Immature natural killer cell (primary cell): ENCODE results near the gene FNDC3B. TPM values are rescaled to one million over a fixed set of nuclear protein-coding genes. Genes with fewer than 3 reads are reported as not detected.
A peak's percentile ranks its signal among the peaks of the same experiment; 100 is the strongest.
"Not testable (repeated sequence)": the region's sequence is repeated elsewhere in the genome, so short reads cannot be mapped to it uniquely, and the experiment has no call there.

Source experiments
- DNase-seq, 3 donors: peaks; one replicate each; pipeline ENCODE4 v3.0.0; 2022; ENCODE audit warnings: mixed read lengths in 1 of 3
- H3K27ac Mint-ChIP-seq, 6 donors: one replicate each; pipeline ENCODE4 v1.8.0; 2020; ENCODE audit warnings: mixed read lengths in 6 of 6, mild to moderate bottlenecking in 5 of 6, inconsistent platforms in 4 of 6, moderate library complexity in 3 of 6
- H3K27me3 Mint-ChIP-seq, 3 donors: one replicate each; pipeline ENCODE4 v1.8.0; 2020 to 2021; ENCODE audit warnings: low read depth in 3 of 3, mild to moderate bottlenecking in 3 of 3, mixed read lengths in 3 of 3, moderate library complexity in 3 of 3, inconsistent platforms in 1 of 3
- H3K36me3 Mint-ChIP-seq, 3 donors: one replicate each; pipeline ENCODE4 v1.8.0; 2020; ENCODE audit warnings: mixed read lengths in 3 of 3, inconsistent platforms in 2 of 3, mild to moderate bottlenecking in 2 of 3
- H3K4me1 Mint-ChIP-seq, 2 donors: one replicate each; pipeline ENCODE4 v1.8.0; 2020; ENCODE audit warnings: inconsistent platforms in 2 of 2, mild to moderate bottlenecking in 2 of 2, mixed read lengths in 2 of 2, moderate library complexity in 1 of 2
- H3K4me3 Mint-ChIP-seq, 5 donors: one replicate each; pipeline ENCODE4 v1.8.0; 2020; ENCODE audit warnings: mild to moderate bottlenecking in 5 of 5, mixed read lengths in 5 of 5, inconsistent platforms in 3 of 5, moderate library complexity in 3 of 5
- H3K9me3 Mint-ChIP-seq, 6 donors: one replicate each; pipeline ENCODE4 v1.8.0; 2020; ENCODE audit warnings: mild to moderate bottlenecking in 6 of 6, mixed read lengths in 6 of 6, inconsistent platforms in 4 of 6, moderate library complexity in 3 of 6
- polyA plus RNA-seq, 3 donors: library from polyadenylated mRNA; unstranded; fragments of 300-500 nt; fragmentation: Illumina TruSeq; gene quantifications; one replicate each; pipeline ENCODE4 v1.2.3, GENCODE V29; 2021

FNDC3B gene
- polyA plus RNA-seq, 3 donors from 2014 or later: 19.7 to 46.1 (median 24.4) TPM

- peaks cover 0 to 6% (median 0%) of the 10 kb centered on the region in 6 donors for H3K9me3 Mint-ChIP-seq
- no peak overlapping the region for H3K4me3 Mint-ChIP-seq
- DNase-seq: no peak
- H3K36me3 Mint-ChIP-seq: peaks cover 7 to 20% (median 17%) of the 10 kb centered on the region in 3 donors
- peaks cover 0 to 3% (median 2%) of the 10 kb centered on the region in 3 donors for H3K27me3 Mint-ChIP-seq
- peaks cover 63 to 93% of the 10 kb centered on the region in 2 donors for H3K4me1 Mint-ChIP-seq
- H3K27ac Mint-ChIP-seq: peak overlapping the region; percentile 34 to 80 (median 63)
These were observed 197.7 kb downstream of the FNDC3B start for GRCh38 chr3:172236771-172237742.

GRCh38 chr3:172238188-172238587 lies 198.8 kb downstream of the FNDC3B start:
- H3K9me3 Mint-ChIP-seq: peaks cover 0 to 11% (median 4%) of the 10 kb centered on the region in 6 donors
- peaks cover 0 to 3% (median 2%) of the 10 kb centered on the region in 3 donors for H3K27me3 Mint-ChIP-seq
- peak overlapping the region in 5 of 6 donors; percentile 45 to 85 (median 54) for H3K27ac Mint-ChIP-seq
- no peak for DNase-seq
- H3K36me3 Mint-ChIP-seq: peaks cover 15 to 31% (median 26%) of the 10 kb centered on the region in 3 donors
- no peak overlapping the region for H3K4me3 Mint-ChIP-seq
- H3K4me1 Mint-ChIP-seq: peaks cover 64 to 89% of the 10 kb centered on the region in 2 donors

- Mint-ChIP-seq H3K27ac (peak overlapping the region; percentile 9 to 90 (median 72)), H3K27me3 (peaks cover 0 to 3% (median 2%) of the 10 kb centered on the region in 3 donors), H3K36me3 (peaks cover 21 to 41% (median 37%) of the 10 kb centered on the region in 3 donors), H3K4me3 (peak overlapping the region in 2 of 5 donors; percentile 6 to 36), H3K4me1 (peaks cover 68 to 91% of the 10 kb centered on the region in 2 donors), H3K9me3 (peaks cover 0 to 12% (median 4%) of the 10 kb centered on the region in 6 donors)
- peak; percentile 6 to 25 (median 13) for DNase-seq
These were observed 199.9 kb downstream of the FNDC3B start for GRCh38 chr3:172239218-172239790.

GRCh38 chr3:172241405-172241804 lies 202.0 kb downstream of the FNDC3B start:
- Mint-ChIP-seq H3K4me3 (no peak overlapping the region), H3K4me1 (peaks cover 69 to 94% of the 10 kb centered on the region in 2 donors), H3K9me3 (peaks cover 0 to 12% (median 4%) of the 10 kb centered on the region in 6 donors), H3K36me3 (peaks cover 21 to 40% (median 38%) of the 10 kb centered on the region in 3 donors), H3K27ac (peak overlapping the region in 2 of 6 donors; percentile 50 to 84), H3K27me3 (peaks cover 0 to 3% (median 2%) of the 10 kb centered on the region in 3 donors)
- DNase-seq: no peak

- not testable (repeated sequence) for H3K27me3 Mint-ChIP-seq, DNase-seq, H3K4me3 Mint-ChIP-seq, H3K27ac Mint-ChIP-seq
- peaks cover 0 to 12% (median 4%) of the 10 kb centered on the region in 6 donors for H3K9me3 Mint-ChIP-seq
- peaks cover 64 to 94% of the 10 kb centered on the region in 2 donors for H3K4me1 Mint-ChIP-seq
- peaks cover 21 to 47% (median 43%) of the 10 kb centered on the region in 3 donors for H3K36me3 Mint-ChIP-seq
These were observed 203.1 kb downstream of the FNDC3B start for GRCh38 chr3:172242471-172242870.

- DNase-seq, H3K4me3 Mint-ChIP-seq, H3K27me3 Mint-ChIP-seq: not testable (repeated sequence)
- peaks cover 24 to 55% (median 45%) of the 10 kb centered on the region in 3 donors for H3K36me3 Mint-ChIP-seq
- H3K27ac Mint-ChIP-seq: peak overlapping the region in 2 of 6 donors; percentile 11 to 27
- peaks cover 0 to 12% (median 4%) of the 10 kb centered on the region in 6 donors for H3K9me3 Mint-ChIP-seq
- peaks cover 63 to 93% of the 10 kb centered on the region in 2 donors for H3K4me1 Mint-ChIP-seq
These were observed 204.0 kb downstream of the FNDC3B start for GRCh38 chr3:172243376-172243775.

GRCh38 chr3:172244011-172244410 lies 204.6 kb downstream of the FNDC3B start:
- peaks cover 0 to 12% (median 4%) of the 10 kb centered on the region in 6 donors for H3K9me3 Mint-ChIP-seq
- peaks cover 0 to 3% (median 0%) of the 10 kb centered on the region in 3 donors for H3K27me3 Mint-ChIP-seq
- no peak for DNase-seq
- H3K27ac Mint-ChIP-seq: peak overlapping the region in 3 of 6 donors; percentile 11 to 40 (median 36)
- H3K4me3 Mint-ChIP-seq: peak overlapping the region in 1 of 5 donors; percentile 16
- H3K4me1 Mint-ChIP-seq: peaks cover 58 to 88% of the 10 kb centered on the region in 2 donors
- H3K36me3 Mint-ChIP-seq: peaks cover 24 to 55% (median 45%) of the 10 kb centered on the region in 3 donors

- Mint-ChIP-seq H3K27me3 (no peaks in the 10 kb centered on the region), H3K4me1 (peaks cover 50 to 88% of the 10 kb centered on the region in 2 donors), H3K27ac (peak overlapping the region in 2 of 6 donors; percentile 55 to 60), H3K9me3 (peaks cover 0 to 12% (median 4%) of the 10 kb centered on the region in 6 donors), H3K36me3 (peaks cover 24 to 55% (median 54%) of the 10 kb centered on the region in 3 donors), H3K4me3 (no peak overlapping the region)
- no peak for DNase-seq
These were observed 205.9 kb downstream of the FNDC3B start for GRCh38 chr3:172245241-172245640.

- peak overlapping the region in 3 of 5 donors; percentile 5 to 20 (median 6) for H3K4me3 Mint-ChIP-seq
- no peaks in the 10 kb centered on the region for H3K27me3 Mint-ChIP-seq
- DNase-seq: no peak
- H3K27ac Mint-ChIP-seq: peak overlapping the region in 3 of 6 donors; percentile 0 to 14 (median 4)
- peaks cover 0 to 10% (median 4%) of the 10 kb centered on the region in 6 donors for H3K9me3 Mint-ChIP-seq
- H3K36me3 Mint-ChIP-seq: peaks cover 25 to 53% (median 46%) of the 10 kb centered on the region in 3 donors
- peaks cover 43 to 81% of the 10 kb centered on the region in 2 donors for H3K4me1 Mint-ChIP-seq
These were observed 206.9 kb downstream of the FNDC3B start for GRCh38 chr3:172246107-172246844.

- Mint-ChIP-seq H3K36me3 (peaks cover 21 to 52% (median 41%) of the 10 kb centered on the region in 3 donors), H3K27me3 (no peaks in the 10 kb centered on the region), H3K4me1 (peaks cover 44 to 82% of the 10 kb centered on the region in 2 donors), H3K4me3 (no peak overlapping the region), H3K27ac (no peak overlapping the region), H3K9me3 (peaks cover 0 to 6% (median 4%) of the 10 kb centered on the region in 6 donors)
- no peak for DNase-seq
These were observed 208.3 kb downstream of the FNDC3B start for GRCh38 chr3:172247525-172248274.

- Mint-ChIP-seq H3K4me1 (peaks cover 36 to 80% of the 10 kb centered on the region in 2 donors), H3K36me3 (peaks cover 15 to 48% (median 33%) of the 10 kb centered on the region in 3 donors), H3K9me3 (no peaks in the 10 kb centered on the region), H3K4me3 (no peak overlapping the region), H3K27me3 (no peaks in the 10 kb centered on the region), H3K27ac (peak overlapping the region in 1 of 6 donors; percentile 41)
- DNase-seq: no peak
These were observed 209.7 kb downstream of the FNDC3B start for GRCh38 chr3:172249039-172249438.

- Mint-ChIP-seq H3K36me3 (peaks cover 17 to 54% (median 33%) of the 10 kb centered on the region in 3 donors), H3K27me3 (no peaks in the 10 kb centered on the region), H3K4me1 (peaks cover 30 to 75% of the 10 kb centered on the region in 2 donors), H3K9me3 (no peaks in the 10 kb centered on the region), H3K4me3 (no peak overlapping the region), H3K27ac (peak overlapping the region in 1 of 6 donors; percentile 33)
- no peak for DNase-seq
These were observed 211.8 kb downstream of the FNDC3B start for GRCh38 chr3:172251211-172251610.
